ENCODE results near the gene SERPINB1. TPM values are rescaled to one million over a fixed set of nuclear protein-coding genes. Genes with fewer than 3 reads are reported as not detected.

SERPINB1 gene
- total and polyA plus RNA-seq, 9 of the 15 experiments (the other 6 are each of a cell fraction or from before 2014, with no cell fraction given), result 33.9 to 108 (median 63.8) TPM

DNA sequence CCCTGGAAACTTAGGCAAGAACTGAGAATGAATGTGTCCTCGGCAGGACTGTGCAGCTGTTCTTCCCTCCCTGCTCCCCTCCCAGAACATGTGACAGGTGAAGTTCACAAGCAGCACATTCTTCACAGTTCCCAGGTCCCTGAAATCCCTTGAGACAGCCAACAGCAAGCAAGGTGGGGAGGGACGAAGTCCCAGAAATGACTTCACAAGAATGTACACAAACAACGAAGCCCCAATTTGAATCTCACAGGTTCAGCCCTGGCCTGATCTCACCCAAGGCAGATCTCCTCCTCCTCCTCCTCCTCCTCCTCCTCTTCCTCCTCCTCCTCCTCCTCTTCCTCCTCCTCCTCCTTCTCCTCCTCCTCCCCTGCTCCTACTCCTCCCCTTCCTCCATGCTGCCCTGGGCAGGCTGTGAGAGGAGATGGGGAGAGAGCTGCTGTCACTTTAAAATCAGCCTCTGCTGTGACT is 44.1 kb downstream of the SERPINB1 start (continued):
- TF ChIP-seq, protein P1, sequence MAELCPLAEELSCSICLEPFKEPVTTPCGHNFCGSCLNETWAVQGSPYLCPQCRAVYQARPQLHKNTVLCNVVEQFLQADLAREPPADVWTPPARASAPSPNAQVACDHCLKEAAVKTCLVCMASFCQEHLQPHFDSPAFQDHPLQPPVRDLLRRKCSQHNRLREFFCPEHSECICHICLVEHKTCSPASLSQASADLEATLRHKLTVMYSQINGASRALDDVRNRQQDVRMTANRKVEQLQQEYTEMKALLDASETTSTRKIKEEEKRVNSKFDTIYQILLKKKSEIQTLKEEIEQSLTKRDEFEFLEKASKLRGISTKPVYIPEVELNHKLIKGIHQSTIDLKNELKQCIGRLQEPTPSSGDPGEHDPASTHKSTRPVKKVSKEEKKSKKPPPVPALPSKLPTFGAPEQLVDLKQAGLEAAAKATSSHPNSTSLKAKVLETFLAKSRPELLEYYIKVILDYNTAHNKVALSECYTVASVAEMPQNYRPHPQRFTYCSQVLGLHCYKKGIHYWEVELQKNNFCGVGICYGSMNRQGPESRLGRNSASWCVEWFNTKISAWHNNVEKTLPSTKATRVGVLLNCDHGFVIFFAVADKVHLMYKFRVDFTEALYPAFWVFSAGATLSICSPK (IDR thresholded peaks at IDR 0.05; ENCODE audit: borderline replicate concordance), result no peak
- TF ChIP-seq MTA2 (IDR thresholded peaks at IDR 0.05; ENCODE audit: low read depth) (no peak), NONO (IDR thresholded peaks at IDR 0.05; ENCODE audit: low read depth in 2 of 2, low read length in 1 of 2) (no peak), ZNF311 (CRISPR knock-in tag; IDR thresholded peaks at IDR 0.05) (no peak), ZNF282 (CRISPR knock-in tag; IDR thresholded peaks at IDR 0.05) (no peak), EGR1 (conservative IDR thresholded peaks at IDR 0.05) (peak; percentile 46; the same call in 1 of the 2 replicates)
- TF ChIP-seq, protein P2, sequence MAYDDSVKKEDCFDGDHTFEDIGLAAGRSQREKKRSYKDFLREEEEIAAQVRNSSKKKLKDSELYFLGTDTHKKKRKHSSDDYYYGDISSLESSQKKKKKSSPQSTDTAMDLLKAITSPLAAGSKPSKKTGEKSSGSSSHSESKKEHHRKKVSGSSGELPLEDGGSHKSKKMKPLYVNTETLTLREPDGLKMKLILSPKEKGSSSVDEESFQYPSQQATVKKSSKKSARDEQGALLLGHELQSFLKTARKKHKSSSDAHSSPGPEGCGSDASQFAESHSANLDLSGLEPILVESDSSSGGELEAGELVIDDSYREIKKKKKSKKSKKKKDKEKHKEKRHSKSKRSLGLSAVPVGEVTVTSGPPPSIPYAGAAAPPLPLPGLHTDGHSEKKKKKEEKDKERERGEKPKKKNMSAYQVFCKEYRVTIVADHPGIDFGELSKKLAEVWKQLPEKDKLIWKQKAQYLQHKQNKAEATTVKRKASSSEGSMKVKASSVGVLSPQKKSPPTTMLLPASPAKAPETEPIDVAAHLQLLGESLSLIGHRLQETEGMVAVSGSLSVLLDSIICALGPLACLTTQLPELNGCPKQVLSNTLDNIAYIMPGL (CRISPR knock-in tag; IDR thresholded peaks at IDR 0.05), result no peak
- TF ChIP-seq, protein P3, sequence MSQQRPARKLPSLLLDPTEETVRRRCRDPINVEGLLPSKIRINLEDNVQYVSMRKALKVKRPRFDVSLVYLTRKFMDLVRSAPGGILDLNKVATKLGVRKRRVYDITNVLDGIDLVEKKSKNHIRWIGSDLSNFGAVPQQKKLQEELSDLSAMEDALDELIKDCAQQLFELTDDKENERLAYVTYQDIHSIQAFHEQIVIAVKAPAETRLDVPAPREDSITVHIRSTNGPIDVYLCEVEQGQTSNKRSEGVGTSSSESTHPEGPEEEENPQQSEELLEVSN (IDR thresholded peaks at IDR 0.05; ENCODE audit: borderline replicate concordance in 1 of 2, extremely low read depth in 1 of 2, insufficient read depth in 1 of 2, insufficient read length in 1 of 2, low read depth in 1 of 2, low read length in 1 of 2, poor library complexity in 1 of 2, severe bottlenecking in 1 of 2), result peak in 1 of 2 experiments; percentile 21
- TF ChIP-seq, protein P4, sequence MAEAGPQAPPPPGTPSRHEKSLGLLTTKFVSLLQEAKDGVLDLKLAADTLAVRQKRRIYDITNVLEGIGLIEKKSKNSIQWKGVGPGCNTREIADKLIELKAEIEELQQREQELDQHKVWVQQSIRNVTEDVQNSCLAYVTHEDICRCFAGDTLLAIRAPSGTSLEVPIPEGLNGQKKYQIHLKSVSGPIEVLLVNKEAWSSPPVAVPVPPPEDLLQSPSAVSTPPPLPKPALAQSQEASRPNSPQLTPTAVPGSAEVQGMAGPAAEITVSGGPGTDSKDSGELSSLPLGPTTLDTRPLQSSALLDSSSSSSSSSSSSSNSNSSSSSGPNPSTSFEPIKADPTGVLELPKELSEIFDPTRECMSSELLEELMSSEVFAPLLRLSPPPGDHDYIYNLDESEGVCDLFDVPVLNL (CRISPR knock-in tag; IDR thresholded peaks at IDR 0.05; ENCODE audit: low read depth), result no peak
